Bladder microvascular endothelial cell (primary cell): ENCODE measurements around the gene OR10V1. TPM values are rescaled to one million over a fixed set of nuclear protein-coding genes. Genes with fewer than 3 reads are reported as not detected.

Source experiments
- total RNA-seq: library from RNA; depleted of rRNA; stranded (reverse); fragments of >200 nt; gene quantifications from 2 replicates; pipeline ENCODE4 v1.2.3, GENCODE V29; 2014

OR10V1 gene, protein sequence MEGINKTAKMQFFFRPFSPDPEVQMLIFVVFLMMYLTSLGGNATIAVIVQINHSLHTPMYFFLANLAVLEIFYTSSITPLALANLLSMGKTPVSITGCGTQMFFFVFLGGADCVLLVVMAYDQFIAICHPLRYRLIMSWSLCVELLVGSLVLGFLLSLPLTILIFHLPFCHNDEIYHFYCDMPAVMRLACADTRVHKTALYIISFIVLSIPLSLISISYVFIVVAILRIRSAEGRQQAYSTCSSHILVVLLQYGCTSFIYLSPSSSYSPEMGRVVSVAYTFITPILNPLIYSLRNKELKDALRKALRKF
- not detected in 2 replicates for total RNA-seq

GRCh38 chr11:59713745-59714144, at the start of gene OR10V1:
TSS of gene OR10V1 (minus strand) at chr11:59713845. CDS start at chr11:59713845, 0 bp downstream.

DNA sequence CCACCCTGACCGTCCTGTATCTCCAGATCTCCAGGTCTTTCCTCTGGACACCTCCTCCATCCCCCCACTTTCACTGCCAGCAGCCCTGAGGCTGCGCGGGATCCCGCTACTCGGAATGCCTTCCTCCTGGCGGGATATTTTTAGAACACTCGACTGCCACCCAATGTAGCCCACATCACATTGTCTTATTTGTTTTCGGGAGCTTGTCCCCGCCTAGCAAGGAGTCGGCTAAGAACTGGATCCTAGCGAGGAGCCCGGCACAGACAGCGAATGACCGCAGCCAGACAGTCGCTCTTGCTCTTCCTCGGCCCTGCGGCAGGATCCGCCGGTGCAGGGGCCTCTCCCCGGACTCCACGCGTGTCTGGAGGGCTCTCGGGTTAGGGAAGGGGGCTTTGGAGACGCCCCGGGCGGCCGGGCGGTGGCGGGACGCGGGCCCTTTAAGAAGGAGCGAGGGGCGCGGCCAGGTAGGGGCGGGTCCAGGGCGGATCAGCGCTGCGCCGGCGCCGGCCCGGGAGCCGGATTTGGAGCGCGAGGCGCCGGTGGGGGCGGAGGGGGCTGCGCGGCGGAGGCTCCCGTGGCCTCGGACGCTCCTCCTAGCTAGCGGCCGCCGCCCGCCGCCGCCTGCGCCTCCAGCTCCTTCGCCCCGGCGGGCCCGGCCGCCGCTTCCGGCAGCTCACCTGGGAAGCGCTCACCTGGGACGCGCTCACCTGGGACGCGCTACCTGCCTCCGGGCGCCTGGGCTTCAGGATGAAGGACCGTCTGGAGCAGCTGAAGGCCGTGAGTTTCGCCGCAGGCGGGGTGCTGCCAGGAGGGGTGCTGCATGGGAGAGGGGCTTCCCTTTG, 41.4 kb upstream of the OR10V1 start, which contains the start of gene STX3:
STX3 (plus strand) TSS at position 518 of the 842 bp plus-strand sequence; CDS start at position 748, 230 bp downstream.

GRCh38 chr11:59668950-59669610, 44.6 kb downstream of the OR10V1 start, which contains the start of gene PATL1:
TSS of gene PATL1 (minus strand) at chr11:59669037. CDS start at chr11:59668895, 142 bp downstream.

Other genes with a start within 250 kb of the OR10V1 start
- gene OR4D10, start 240.5 kb downstream of the OR10V1 start, total RNA-seq, result not detected in 2 replicates
- not detected in 2 replicates for gene OR4D11, start 210.3 kb downstream of the OR10V1 start, total RNA-seq
- gene OR4D9, start 202.3 kb downstream of the OR10V1 start, total RNA-seq, result not detected in 2 replicates
- gene OSBP, start 98.1 kb downstream of the OR10V1 start, total RNA-seq, result 23.5 and 75.8 TPM in 2 replicates
- gene PATL1, start 44.8 kb downstream of the OR10V1 start, total RNA-seq, result 4.0 and 15.9 TPM in 2 replicates
- 46.1 and 101 TPM in 2 replicates for gene STX3, start 41.5 kb upstream of the OR10V1 start, total RNA-seq
- gene MRPL16, start 96.9 kb upstream of the OR10V1 start, total RNA-seq, result 25.5 and 34.2 TPM in 2 replicates
- not detected in 2 replicates for gene CBLIF, start 131.7 kb upstream of the OR10V1 start, total RNA-seq
- not detected in 2 replicates for gene TCN1, start 152.6 kb upstream of the OR10V1 start, total RNA-seq
- not detected in 2 replicates for gene OOSP3, start 164.9 kb upstream of the OR10V1 start, total RNA-seq
- not detected in 2 replicates for gene OOSP1, start 224.6 kb upstream of the OR10V1 start, total RNA-seq